ENCODE measurements around the gene STAC3.

STAC3 gene

DNA sequence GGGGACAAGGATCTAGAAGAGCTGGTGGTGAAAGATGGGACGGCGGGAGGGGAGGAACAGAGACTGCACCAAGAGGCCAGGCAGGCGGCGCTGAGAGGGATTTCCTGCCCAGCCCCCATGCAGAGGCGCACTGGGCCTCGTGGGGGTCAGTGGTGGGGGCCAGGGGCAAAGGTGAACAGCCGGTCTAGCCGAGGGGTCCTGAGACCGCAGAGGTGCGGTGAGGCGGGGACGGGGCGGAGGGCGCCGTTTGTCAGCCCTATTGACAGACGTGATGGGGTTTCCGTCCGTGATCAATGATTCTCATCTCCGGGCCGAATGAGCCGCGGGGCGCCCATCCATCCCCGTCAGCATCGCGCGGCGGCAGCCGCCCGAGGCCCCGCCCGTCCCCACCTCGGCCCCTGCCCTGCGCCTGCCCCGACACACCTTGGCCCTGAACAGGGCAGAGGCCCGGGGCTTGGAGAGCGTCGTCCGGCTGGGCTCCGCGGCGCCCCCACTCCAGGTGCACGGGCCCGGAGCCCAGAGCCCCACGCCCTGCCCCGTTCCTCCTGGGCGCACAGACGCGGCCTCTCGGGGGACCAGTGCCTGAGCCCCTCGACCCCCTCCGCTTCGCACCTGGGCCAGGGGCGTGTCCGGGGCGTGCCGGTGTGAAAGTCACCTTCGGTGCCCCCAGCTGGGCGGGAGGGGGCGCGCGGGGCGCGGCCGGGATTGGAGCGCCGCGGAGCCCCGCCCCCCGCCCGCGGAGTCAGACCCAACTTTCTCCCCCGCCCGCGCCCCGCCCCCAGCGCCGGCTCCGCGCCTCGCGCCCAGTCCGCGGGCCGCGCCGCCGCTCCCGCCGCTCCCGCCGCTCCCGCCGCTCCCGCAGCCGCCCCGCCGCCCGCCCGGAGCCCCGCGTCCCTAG lies 34.7 kb downstream of the STAC3 start, which contains the start of gene NXPH4:
Gene NXPH4, plus strand, starts transcription at position 781 of the 898 bp plus-strand sequence. CDS start 176 bp downstream, outside the sequence.
- Mint-ChIP-seq H3K36me3 (ENCODE audit: low read depth) (no peaks in the 10 kb centered on the region), H3K27ac (no peak within 1 kb of the TSS), H3K4me3 (peak within 1 kb of the TSS; percentile 85), H3K9me3 (no peaks in the 10 kb centered on the region), H3K4me1 (peaks cover 68% of the 10 kb centered on the region), H3K27me3 (ENCODE audit: low read depth, poor library complexity) (peaks cover 71% of the 10 kb centered on the region)
- DNase-seq: peak; percentile 84
- TF ChIP-seq, protein P1, sequence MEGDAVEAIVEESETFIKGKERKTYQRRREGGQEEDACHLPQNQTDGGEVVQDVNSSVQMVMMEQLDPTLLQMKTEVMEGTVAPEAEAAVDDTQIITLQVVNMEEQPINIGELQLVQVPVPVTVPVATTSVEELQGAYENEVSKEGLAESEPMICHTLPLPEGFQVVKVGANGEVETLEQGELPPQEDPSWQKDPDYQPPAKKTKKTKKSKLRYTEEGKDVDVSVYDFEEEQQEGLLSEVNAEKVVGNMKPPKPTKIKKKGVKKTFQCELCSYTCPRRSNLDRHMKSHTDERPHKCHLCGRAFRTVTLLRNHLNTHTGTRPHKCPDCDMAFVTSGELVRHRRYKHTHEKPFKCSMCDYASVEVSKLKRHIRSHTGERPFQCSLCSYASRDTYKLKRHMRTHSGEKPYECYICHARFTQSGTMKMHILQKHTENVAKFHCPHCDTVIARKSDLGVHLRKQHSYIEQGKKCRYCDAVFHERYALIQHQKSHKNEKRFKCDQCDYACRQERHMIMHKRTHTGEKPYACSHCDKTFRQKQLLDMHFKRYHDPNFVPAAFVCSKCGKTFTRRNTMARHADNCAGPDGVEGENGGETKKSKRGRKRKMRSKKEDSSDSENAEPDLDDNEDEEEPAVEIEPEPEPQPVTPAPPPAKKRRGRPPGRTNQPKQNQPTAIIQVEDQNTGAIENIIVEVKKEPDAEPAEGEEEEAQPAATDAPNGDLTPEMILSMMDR (IDR thresholded peaks at IDR 0.05): no peak

DNA sequence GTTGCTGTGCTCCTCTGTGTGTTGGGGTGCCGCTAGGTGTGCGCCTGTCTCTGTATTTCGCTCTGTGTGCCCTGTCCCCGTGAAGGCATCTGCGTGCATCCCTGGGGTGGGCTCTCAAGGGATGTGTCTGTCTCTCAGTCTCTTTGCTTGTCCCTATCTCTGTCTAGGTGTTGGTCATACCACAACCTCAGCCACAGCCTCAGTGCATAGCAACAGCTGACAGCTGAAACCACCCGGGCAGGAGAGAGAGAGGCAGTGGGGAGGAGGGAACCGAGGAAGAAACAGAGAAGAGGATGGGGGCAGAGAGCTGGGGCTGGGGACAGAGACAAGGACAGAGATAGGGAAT lies 35.3 kb downstream of the STAC3 start:
- H3K27me3 Mint-ChIP-seq (ENCODE audit: low read depth, poor library complexity): peaks cover 65% of the 10 kb centered on the region
- H3K9me3 Mint-ChIP-seq: no peaks in the 10 kb centered on the region
- no peaks in the 10 kb centered on the region for H3K36me3 Mint-ChIP-seq (ENCODE audit: low read depth)
- DNase-seq: no peak
- H3K4me1 Mint-ChIP-seq: peaks cover 62% of the 10 kb centered on the region
- no peak overlapping the region for H3K27ac Mint-ChIP-seq
- H3K4me3 Mint-ChIP-seq: peak overlapping the region; percentile 77
- TF ChIP-seq, protein P1 (IDR thresholded peaks at IDR 0.05): no peak

DNA sequence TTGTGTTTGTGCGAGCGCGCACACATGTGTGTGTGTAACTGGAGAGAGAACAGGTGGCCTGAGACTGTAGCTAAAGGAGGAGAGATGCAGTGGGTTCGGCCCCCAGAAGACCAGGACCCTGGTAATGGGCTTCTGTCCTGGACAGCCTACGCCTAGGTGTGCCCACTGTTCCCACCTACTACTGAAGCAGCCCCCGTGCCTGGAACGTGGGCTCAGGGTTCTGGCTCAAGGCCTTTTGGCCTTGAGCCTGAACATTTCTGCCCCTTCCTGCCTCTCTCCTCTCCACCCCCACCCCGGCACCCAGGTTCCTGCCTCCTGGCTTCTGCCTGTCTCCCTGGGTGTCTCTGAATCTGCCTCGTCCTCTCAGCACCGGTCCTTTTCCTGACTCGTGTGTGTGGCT lies 35.9 kb downstream of the STAC3 start:
- TF ChIP-seq, protein P1 (IDR thresholded peaks at IDR 0.05): no peak
- no peak for DNase-seq
- Mint-ChIP-seq H3K4me3 (peak overlapping the region; percentile 77), H3K4me1 (peaks cover 58% of the 10 kb centered on the region), H3K27me3 (ENCODE audit: low read depth, poor library complexity) (peaks cover 61% of the 10 kb centered on the region), H3K36me3 (ENCODE audit: low read depth) (no peaks in the 10 kb centered on the region), H3K9me3 (no peaks in the 10 kb centered on the region), H3K27ac (no peak overlapping the region)

DNA sequence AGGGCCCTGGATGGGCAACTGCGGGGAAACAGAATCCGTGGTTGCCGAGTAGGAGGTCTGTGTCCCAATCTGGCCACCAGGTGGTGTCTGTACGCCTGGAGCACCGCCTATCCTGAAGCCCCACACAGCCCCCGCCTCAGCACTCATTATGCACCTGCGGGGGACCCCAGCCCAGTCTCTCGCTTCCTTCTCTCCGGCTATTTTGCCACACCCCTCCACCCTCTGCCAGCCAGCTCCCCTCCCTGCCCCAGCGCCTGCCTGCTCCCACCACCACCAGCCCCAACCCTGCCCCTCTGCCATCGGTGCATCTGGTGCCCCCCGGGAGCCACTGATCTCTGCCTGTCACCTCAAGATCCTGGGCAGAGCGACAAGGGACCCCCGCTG lies 36.6 kb downstream of the STAC3 start:
- H3K4me3 Mint-ChIP-seq: peak overlapping the region; percentile 58
- H3K27me3 Mint-ChIP-seq (ENCODE audit: low read depth, poor library complexity): peaks cover 55% of the 10 kb centered on the region
- peak; percentile 81 for DNase-seq
- no peak overlapping the region for H3K27ac Mint-ChIP-seq
- H3K9me3 Mint-ChIP-seq: no peaks in the 10 kb centered on the region
- H3K4me1 Mint-ChIP-seq: peaks cover 52% of the 10 kb centered on the region
- peaks cover 4% of the 10 kb centered on the region for H3K36me3 Mint-ChIP-seq (ENCODE audit: low read depth)
- TF ChIP-seq, protein P1 (IDR thresholded peaks at IDR 0.05): peak; percentile 64

DNA sequence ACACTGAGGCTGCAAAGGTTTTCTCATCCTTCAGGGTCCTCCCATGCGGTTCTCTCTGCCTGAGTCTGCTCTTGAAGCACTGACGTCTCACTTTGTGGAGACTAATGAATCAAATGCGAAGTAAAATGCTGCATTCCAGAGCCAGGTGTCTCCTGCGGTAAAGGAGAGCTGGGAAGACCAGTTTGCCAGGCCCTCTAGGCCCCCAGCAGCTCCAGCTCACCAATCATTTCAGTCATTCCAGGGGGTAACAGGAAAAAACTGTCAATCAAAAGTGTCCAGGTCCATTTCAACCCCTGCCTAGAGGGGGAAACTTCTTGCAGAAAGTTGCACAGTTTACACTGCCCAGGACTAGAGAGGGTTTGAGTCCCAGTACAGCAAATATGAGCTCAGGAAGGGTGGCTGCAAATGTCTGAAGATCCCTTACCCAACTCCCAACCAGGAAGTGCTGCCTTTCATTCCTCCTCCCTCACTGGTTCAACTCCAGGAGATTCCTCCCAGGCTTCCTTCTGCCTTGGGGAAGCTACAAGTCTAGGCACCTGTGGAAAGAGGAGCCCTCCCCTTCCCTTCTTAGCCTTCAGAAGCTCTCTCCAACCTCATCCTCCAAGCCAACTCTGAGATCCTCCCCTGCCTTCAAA lies 37.1 kb downstream of the STAC3 start:
- Mint-ChIP-seq H3K4me1 (peaks cover 47% of the 10 kb centered on the region), H3K36me3 (ENCODE audit: low read depth) (peaks cover 7% of the 10 kb centered on the region), H3K4me3 (peak overlapping the region; percentile 58), H3K27me3 (ENCODE audit: low read depth, poor library complexity) (peaks cover 50% of the 10 kb centered on the region), H3K27ac (no peak overlapping the region), H3K9me3 (no peaks in the 10 kb centered on the region)
- TF ChIP-seq, protein P1 (IDR thresholded peaks at IDR 0.05): no peak
- no peak for DNase-seq

Data from nephron progenitor cell (in vitro differentiated cells).